Measurements from ENCODE around the gene GLUD1.
"Not testable (repeated sequence)": the region's sequence is repeated elsewhere in the genome, so short reads cannot be mapped to it uniquely, and the experiment has no call there.

The GLUD1 gene

GRCh38 chr10:87094373-87095235, at the start of gene GLUD1, which contains the start of gene SHLD2:
GLUD1 (minus strand) TSS chr10:87094843; CDS start chr10:87094769, 74 bp downstream.
SHLD2 (plus strand) TSS chr10:87095206; CDS start chr10:87151355, 56,149 bp downstream.
- Mint-ChIP-seq H3K27me3 (ENCODE audit: low read depth) (no peaks in the 10 kb centered on the region), H3K27ac (peak within 1 kb of the TSS; percentile 96), H3K4me3 (peak within 1 kb of the TSS; percentile 92), H3K9me3 (no peaks in the 10 kb centered on the region), H3K36me3 (ENCODE audit: low read depth) (peaks cover 28% of the 10 kb centered on the region), H3K4me1 (ENCODE audit: low read depth) (peaks cover 46% of the 10 kb centered on the region)

GRCh38 chr10:87143109-87143418, 48.4 kb upstream of the GLUD1 start:
- not testable (repeated sequence) for H3K4me1 Mint-ChIP-seq (ENCODE audit: low read depth)

GRCh38 chr10:87142230-87143108, 47.8 kb upstream of the GLUD1 start:
- H3K36me3 Mint-ChIP-seq (ENCODE audit: low read depth) = not testable (repeated sequence)

More at GRCh38 chr10:87143109-87143418, 48.4 kb upstream of the GLUD1 start:
- not testable (repeated sequence) for H3K27me3 Mint-ChIP-seq (ENCODE audit: low read depth); H3K36me3 Mint-ChIP-seq (ENCODE audit: low read depth); H3K9me3 Mint-ChIP-seq; H3K27ac Mint-ChIP-seq; H3K4me3 Mint-ChIP-seq

GRCh38 chr10:87137478-87137877, 42.8 kb upstream of the GLUD1 start:
- Mint-ChIP-seq H3K9me3 (peaks cover 11% of the 10 kb centered on the region), H3K36me3 (ENCODE audit: low read depth) (peaks cover 17% of the 10 kb centered on the region)
- H3K4me1 Mint-ChIP-seq (ENCODE audit: low read depth); H3K27me3 Mint-ChIP-seq (ENCODE audit: low read depth); H3K27ac Mint-ChIP-seq; H3K4me3 Mint-ChIP-seq: not testable (repeated sequence)

More at GRCh38 chr10:87142230-87143108, 47.8 kb upstream of the GLUD1 start:
- H3K4me1 Mint-ChIP-seq (ENCODE audit: low read depth); H3K9me3 Mint-ChIP-seq; H3K27ac Mint-ChIP-seq; H3K27me3 Mint-ChIP-seq (ENCODE audit: low read depth); H3K4me3 Mint-ChIP-seq: not testable (repeated sequence)

GRCh38 chr10:87134440-87134839, 39.8 kb upstream of the GLUD1 start:
- not testable (repeated sequence) for H3K27ac Mint-ChIP-seq

GRCh38 chr10:87133936-87134335, 39.3 kb upstream of the GLUD1 start:
- Mint-ChIP-seq H3K9me3 (peaks cover 11% of the 10 kb centered on the region), H3K36me3 (ENCODE audit: low read depth) (peaks cover 19% of the 10 kb centered on the region)
- not testable (repeated sequence) for H3K27me3 Mint-ChIP-seq (ENCODE audit: low read depth); H3K27ac Mint-ChIP-seq; H3K4me1 Mint-ChIP-seq (ENCODE audit: low read depth); H3K4me3 Mint-ChIP-seq

More at GRCh38 chr10:87134440-87134839, 39.8 kb upstream of the GLUD1 start:
- H3K27me3 Mint-ChIP-seq (ENCODE audit: low read depth); H3K4me1 Mint-ChIP-seq (ENCODE audit: low read depth); H3K4me3 Mint-ChIP-seq: not testable (repeated sequence)
- H3K36me3 Mint-ChIP-seq (ENCODE audit: low read depth) = peaks cover 19% of the 10 kb centered on the region
- peaks cover 11% of the 10 kb centered on the region for H3K9me3 Mint-ChIP-seq

GRCh38 chr10:87132176-87132575, 37.5 kb upstream of the GLUD1 start:
- not testable (repeated sequence) for H3K4me3 Mint-ChIP-seq; H3K27me3 Mint-ChIP-seq (ENCODE audit: low read depth); H3K27ac Mint-ChIP-seq; H3K9me3 Mint-ChIP-seq; H3K4me1 Mint-ChIP-seq (ENCODE audit: low read depth)
- peaks cover 15% of the 10 kb centered on the region for H3K36me3 Mint-ChIP-seq (ENCODE audit: low read depth)

- not testable (repeated sequence) for H3K4me3 Mint-ChIP-seq; H3K27ac Mint-ChIP-seq; H3K36me3 Mint-ChIP-seq (ENCODE audit: low read depth); H3K4me1 Mint-ChIP-seq (ENCODE audit: low read depth); H3K9me3 Mint-ChIP-seq; H3K27me3 Mint-ChIP-seq (ENCODE audit: low read depth)
Measured at GRCh38 chr10:87127607-87128156, 33.0 kb upstream of the GLUD1 start.

- not testable (repeated sequence) for H3K4me3 Mint-ChIP-seq, H3K27ac Mint-ChIP-seq
Measured at GRCh38 chr10:87127048-87127447, 32.4 kb upstream of the GLUD1 start.

GRCh38 chr10:87123351-87123750, 28.7 kb upstream of the GLUD1 start:
- not testable (repeated sequence) for H3K9me3 Mint-ChIP-seq

More at GRCh38 chr10:87127048-87127447, 32.4 kb upstream of the GLUD1 start:
- H3K4me1 Mint-ChIP-seq (ENCODE audit: low read depth); H3K27me3 Mint-ChIP-seq (ENCODE audit: low read depth); H3K36me3 Mint-ChIP-seq (ENCODE audit: low read depth); H3K9me3 Mint-ChIP-seq: not testable (repeated sequence)

GRCh38 chr10:87119029-87119428, 24.4 kb upstream of the GLUD1 start:
- H3K4me1 Mint-ChIP-seq (ENCODE audit: low read depth); H3K27me3 Mint-ChIP-seq (ENCODE audit: low read depth); H3K27ac Mint-ChIP-seq; H3K4me3 Mint-ChIP-seq; H3K9me3 Mint-ChIP-seq: not testable (repeated sequence)
- H3K36me3 Mint-ChIP-seq (ENCODE audit: low read depth) = peaks cover 12% of the 10 kb centered on the region

More at GRCh38 chr10:87123351-87123750, 28.7 kb upstream of the GLUD1 start:
- not testable (repeated sequence) for H3K4me1 Mint-ChIP-seq (ENCODE audit: low read depth); H3K36me3 Mint-ChIP-seq (ENCODE audit: low read depth); H3K27ac Mint-ChIP-seq; H3K27me3 Mint-ChIP-seq (ENCODE audit: low read depth); H3K4me3 Mint-ChIP-seq

GRCh38 chr10:87118122-87118521, 23.5 kb upstream of the GLUD1 start:
- not testable (repeated sequence) for H3K27ac Mint-ChIP-seq; H3K27me3 Mint-ChIP-seq (ENCODE audit: low read depth); H3K9me3 Mint-ChIP-seq; H3K4me1 Mint-ChIP-seq (ENCODE audit: low read depth); H3K4me3 Mint-ChIP-seq
- H3K36me3 Mint-ChIP-seq (ENCODE audit: low read depth) = peaks cover 14% of the 10 kb centered on the region

- peaks cover 2% of the 10 kb centered on the region for H3K4me1 Mint-ChIP-seq (ENCODE audit: low read depth)
- no peak overlapping the region for H3K4me3 Mint-ChIP-seq
- H3K27me3 Mint-ChIP-seq (ENCODE audit: low read depth) = no peaks in the 10 kb centered on the region
- no peaks in the 10 kb centered on the region for H3K9me3 Mint-ChIP-seq
- H3K36me3 Mint-ChIP-seq (ENCODE audit: low read depth) = peaks cover 33% of the 10 kb centered on the region
- no peak overlapping the region for H3K27ac Mint-ChIP-seq
Measured at GRCh38 chr10:87105446-87106124, 10.9 kb upstream of the GLUD1 start.

- not testable (repeated sequence) for H3K27me3 Mint-ChIP-seq (ENCODE audit: low read depth); H3K4me1 Mint-ChIP-seq (ENCODE audit: low read depth); H3K27ac Mint-ChIP-seq; H3K9me3 Mint-ChIP-seq; H3K4me3 Mint-ChIP-seq
- peaks cover 38% of the 10 kb centered on the region for H3K36me3 Mint-ChIP-seq (ENCODE audit: low read depth)
Measured at GRCh38 chr10:87104727-87105126, 10.1 kb upstream of the GLUD1 start.

Measured in T-helper 1 cell treated with Interleukin-12 subunit alpha and Interleukin-12 subunit beta and Interleukin-4 antibody, amounts not matched to agents 30 μg/mL and 1 μg/mL, for 36 hours (primary cell).